ENCODE measurements around the gene MTHFR.

GRCh38 chr1:11789126-11790067, 16.4 kb downstream of the MTHFR start:
- TF ChIP-seq GATA3 (IDR thresholded peaks at IDR 0.05; ENCODE audit: low read depth, low read length) (no peak), GATA2 (IDR thresholded peaks at IDR 0.05; ENCODE audit: low read depth, low read length) (no peak)
